Tibial artery (tissue), 4 donors: ENCODE data around the gene CA10.

Source experiments
- DNase-seq, 2 donors: peaks; one replicate each; pipeline ENCODE4 v3.0.0-alpha.2; 2019
- H3K27ac ChIP-seq, 2 donors: fragments of 200-600 bp; sonication (generic) in 1 of 2; 1 replicate in 1 of 2; 2 replicates in 1 of 2; pipeline ENCODE4 v1.5.1; 2018 to 2019; ENCODE audit warnings: mild to moderate bottlenecking in 1 of 2
- H3K27me3 ChIP-seq, 2 donors: fragments of 200-600 bp; sonication (generic) in 1 of 2; one replicate each; pipeline versions ENCODE4 v1.5.1 to v1.6.0; 2016 to 2019
- H3K36me3 ChIP-seq, 3 donors: fragments of 200-600 bp; sonication (generic) in 2 of 3; one replicate each; pipeline ENCODE4 v1.5.1; 2016 to 2019; ENCODE audit warnings: mild to moderate bottlenecking in 2 of 3
- H3K4me1 ChIP-seq, 4 donors: fragments of 200-600 bp; sonication (generic) in 2 of 4; 1 replicate in 3 of 4; 2 replicates in 1 of 4; pipeline ENCODE4 v1.5.1; 2016 to 2019
- H3K4me3 ChIP-seq, 2 donors: fragments of 200-600 bp; sonication (generic) in 1 of 2; 1 replicate in 1 of 2; 2 replicates in 1 of 2; pipeline ENCODE4 v1.5.1; 2018 to 2019; ENCODE audit warnings: mild to moderate bottlenecking in 2 of 2
- H3K9me3 ChIP-seq, 3 donors: fragments of 200-600 bp; sonication (generic) in 1 of 3; one replicate each; pipeline ENCODE4 v1.5.1; 2016 to 2019
- intact Hi-C: fragments of 100-400 bp; cut with DNase I; formaldehyde crosslinking; loops from one replicate; pipeline ENCODE4 v1.15.0; 2023; ENCODE audit warnings: low total_unique reads
- TF ChIP-seq, protein P1 (sequence below), 2 experiments: fragments of 200-600 bp in 1 of 2; fragments of 450-650 bp in 1 of 2; IDR thresholded peaks; one replicate each; pipeline ENCODE4 v1.5.1; 2017 to 2019; ENCODE audit warnings: antibody characterized with exemption in 2 of 2, mild to moderate bottlenecking in 1 of 2, moderate library complexity in 1 of 2

The CA10 gene

DNA sequence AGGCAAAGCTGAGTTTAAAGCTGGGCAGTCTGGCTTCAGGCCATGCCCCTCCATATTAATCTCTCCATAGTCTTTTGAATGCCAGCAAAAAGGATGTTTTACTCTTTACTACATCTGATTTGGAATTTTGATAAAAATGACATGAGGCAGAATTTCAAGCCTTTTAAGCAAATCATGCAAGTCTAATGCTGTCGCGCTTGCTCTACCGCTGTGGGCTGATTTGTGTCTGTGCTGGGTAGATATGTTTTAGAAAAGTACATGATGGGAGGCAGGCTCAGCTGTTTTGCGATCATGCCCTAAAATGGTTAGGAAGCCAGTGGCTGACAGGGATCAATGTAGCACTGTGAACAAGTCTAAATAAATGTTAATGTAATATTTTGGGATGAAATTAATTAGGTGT lies 311.9 kb downstream of the CA10 start:
- intact Hi-C loops = no loop called here
- Histone ChIP-seq H3K4me1 (no peaks in the 10 kb centered on the region), H3K27ac (no peak overlapping the region), H3K4me3 (no peak overlapping the region), H3K27me3 (no peaks in the 10 kb centered on the region), H3K9me3 (no peaks in the 10 kb centered on the region), H3K36me3 (no peaks in the 10 kb centered on the region)
- no peak for DNase-seq
- TF ChIP-seq, protein P1, sequence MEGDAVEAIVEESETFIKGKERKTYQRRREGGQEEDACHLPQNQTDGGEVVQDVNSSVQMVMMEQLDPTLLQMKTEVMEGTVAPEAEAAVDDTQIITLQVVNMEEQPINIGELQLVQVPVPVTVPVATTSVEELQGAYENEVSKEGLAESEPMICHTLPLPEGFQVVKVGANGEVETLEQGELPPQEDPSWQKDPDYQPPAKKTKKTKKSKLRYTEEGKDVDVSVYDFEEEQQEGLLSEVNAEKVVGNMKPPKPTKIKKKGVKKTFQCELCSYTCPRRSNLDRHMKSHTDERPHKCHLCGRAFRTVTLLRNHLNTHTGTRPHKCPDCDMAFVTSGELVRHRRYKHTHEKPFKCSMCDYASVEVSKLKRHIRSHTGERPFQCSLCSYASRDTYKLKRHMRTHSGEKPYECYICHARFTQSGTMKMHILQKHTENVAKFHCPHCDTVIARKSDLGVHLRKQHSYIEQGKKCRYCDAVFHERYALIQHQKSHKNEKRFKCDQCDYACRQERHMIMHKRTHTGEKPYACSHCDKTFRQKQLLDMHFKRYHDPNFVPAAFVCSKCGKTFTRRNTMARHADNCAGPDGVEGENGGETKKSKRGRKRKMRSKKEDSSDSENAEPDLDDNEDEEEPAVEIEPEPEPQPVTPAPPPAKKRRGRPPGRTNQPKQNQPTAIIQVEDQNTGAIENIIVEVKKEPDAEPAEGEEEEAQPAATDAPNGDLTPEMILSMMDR (IDR thresholded peaks at IDR 0.05) = no peak

DNA sequence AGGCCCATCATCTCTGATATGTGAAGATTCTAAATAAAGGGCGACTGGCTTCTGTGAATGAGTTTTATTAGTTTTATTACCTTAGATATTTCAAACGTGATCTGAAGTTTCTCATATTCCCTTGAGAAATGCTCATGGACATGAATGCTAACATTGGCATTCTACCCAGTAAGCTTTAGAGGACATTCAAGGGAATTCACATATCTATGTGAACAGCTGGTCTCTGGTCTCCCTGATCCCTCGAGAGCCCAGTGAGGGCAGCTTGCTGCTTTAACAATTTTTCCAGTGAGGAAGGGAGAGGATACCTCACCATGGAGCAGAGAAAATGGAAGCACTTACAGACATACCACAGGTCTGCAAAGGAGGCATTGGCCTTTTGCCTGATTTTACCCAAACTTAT lies 312.7 kb downstream of the CA10 start:
- intact Hi-C loops = no loop called here
- Histone ChIP-seq H3K4me3 (no peak overlapping the region), H3K27ac (no peak overlapping the region), H3K36me3 (no peaks in the 10 kb centered on the region), H3K4me1 (no peaks in the 10 kb centered on the region), H3K9me3 (no peaks in the 10 kb centered on the region), H3K27me3 (no peaks in the 10 kb centered on the region)
- TF ChIP-seq, protein P1 (IDR thresholded peaks at IDR 0.05) = no peak
- no peak for DNase-seq

DNA sequence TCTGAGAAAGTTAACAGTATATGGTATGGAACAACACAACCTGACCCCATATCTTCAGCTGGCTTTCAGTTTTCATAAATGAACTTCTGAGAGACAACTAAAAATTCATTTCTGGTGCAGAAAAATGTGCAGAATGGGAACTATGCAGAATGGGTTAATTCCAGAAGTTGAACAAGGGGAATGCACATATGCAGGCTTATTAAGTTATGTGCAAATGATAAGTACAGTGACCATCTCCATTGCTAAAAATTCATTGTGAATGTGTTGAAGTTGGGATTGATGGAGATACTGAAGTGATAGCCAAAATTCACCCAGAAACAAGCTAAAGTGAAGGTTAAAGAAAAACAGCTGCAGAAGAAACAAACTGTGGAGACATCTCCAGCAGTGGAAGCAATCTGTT lies 315.8 kb downstream of the CA10 start:
- Histone ChIP-seq H3K27ac (no peak overlapping the region), H3K4me3 (no peak overlapping the region), H3K4me1 (no peaks in the 10 kb centered on the region), H3K27me3 (no peaks in the 10 kb centered on the region), H3K9me3 (no peaks in the 10 kb centered on the region), H3K36me3 (no peaks in the 10 kb centered on the region)
- TF ChIP-seq, protein P1 (IDR thresholded peaks at IDR 0.05) = no peak
- intact Hi-C loops = no loop called here
- no peak for DNase-seq

DNA sequence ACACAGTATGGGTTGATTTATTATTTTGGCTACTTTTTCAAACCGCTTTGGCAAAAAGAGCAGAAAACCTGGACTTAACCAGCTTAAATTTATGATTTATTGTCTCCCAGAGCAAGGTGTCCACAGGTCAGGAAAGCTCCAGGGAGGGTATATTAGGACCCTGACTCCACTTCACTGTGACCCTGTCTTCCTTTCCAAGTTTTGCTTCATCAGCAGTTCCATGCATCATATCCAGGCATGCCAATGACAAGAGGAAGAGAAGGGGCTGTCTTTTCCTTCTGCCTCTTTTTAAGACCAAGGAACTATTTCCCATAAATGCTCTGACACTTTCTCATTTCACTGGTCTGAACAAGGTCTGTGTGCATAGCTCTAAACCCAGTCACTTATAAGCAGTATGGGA lies 316.8 kb downstream of the CA10 start:
- Histone ChIP-seq H3K4me1 (no peaks in the 10 kb centered on the region), H3K27me3 (no peaks in the 10 kb centered on the region), H3K27ac (no peak overlapping the region), H3K36me3 (no peaks in the 10 kb centered on the region), H3K4me3 (no peak overlapping the region), H3K9me3 (no peaks in the 10 kb centered on the region)
- intact Hi-C loops = no loop called here
- no peak for DNase-seq
- TF ChIP-seq, protein P1 (IDR thresholded peaks at IDR 0.05) = no peak

DNA sequence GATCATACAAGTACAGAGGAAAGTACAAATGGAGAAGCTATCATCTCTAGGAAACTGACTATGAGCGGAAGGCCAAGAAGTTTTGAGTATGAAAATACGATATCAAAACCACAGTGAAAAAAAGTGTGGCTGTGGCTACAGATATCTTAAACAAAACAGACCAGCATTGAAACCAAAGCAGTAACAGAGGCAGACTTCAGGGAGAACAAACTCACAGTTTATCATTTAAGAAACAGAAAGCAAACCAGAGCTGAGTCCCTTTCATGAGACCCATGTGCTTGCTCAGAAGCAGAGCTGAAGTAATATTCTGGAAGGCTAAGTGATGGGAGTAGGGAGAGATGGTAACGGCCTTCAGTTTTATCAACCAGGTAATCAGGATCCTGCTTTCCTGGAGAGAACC lies 317.8 kb downstream of the CA10 start:
- Histone ChIP-seq H3K36me3 (no peaks in the 10 kb centered on the region), H3K9me3 (no peaks in the 10 kb centered on the region), H3K27ac (no peak overlapping the region), H3K4me1 (no peaks in the 10 kb centered on the region), H3K27me3 (no peaks in the 10 kb centered on the region), H3K4me3 (no peak overlapping the region)
- intact Hi-C loops = no loop called here
- DNase-seq = no peak
- TF ChIP-seq, protein P1 (IDR thresholded peaks at IDR 0.05) = no peak

DNA sequence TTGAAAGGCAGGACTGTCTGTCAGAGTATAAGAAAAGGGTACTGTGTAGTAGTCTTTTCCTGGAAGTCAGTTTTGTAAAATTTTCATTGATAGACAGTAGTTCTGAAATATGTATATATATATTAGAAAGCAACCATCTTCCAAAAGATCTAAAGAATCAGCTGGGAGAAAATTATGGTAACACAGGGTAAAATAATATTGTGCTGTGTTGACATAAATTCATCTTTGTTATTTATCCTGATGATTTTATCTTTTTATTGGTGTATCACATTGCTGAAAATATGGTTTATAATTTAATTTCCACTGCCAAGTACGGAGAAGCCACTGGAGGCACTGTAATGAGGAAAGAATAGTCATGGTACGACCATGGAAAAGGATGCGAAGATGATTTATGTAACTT lies 324.9 kb downstream of the CA10 start:
- no peak overlapping the region for H3K4me3 ChIP-seq
- TF ChIP-seq, protein P1 (IDR thresholded peaks at IDR 0.05) = no peak
- DNase-seq = no peak
- intact Hi-C loops = no loop called here
- H3K4me1 ChIP-seq = no peaks in the 10 kb centered on the region
- H3K9me3 ChIP-seq = no peaks in the 10 kb centered on the region
- H3K36me3 ChIP-seq = no peaks in the 10 kb centered on the region
- H3K27me3 ChIP-seq = no peaks in the 10 kb centered on the region
- H3K27ac ChIP-seq = no peak overlapping the region
